GM12878 (cell line): ENCODE data around the gene PELI1. TPM values are rescaled to one million over a fixed set of nuclear protein-coding genes. Genes with fewer than 3 reads are reported as not detected.

Source experiments
- ATAC-seq: fragments of 200-7000 bp; cut with Tn5 transposase; 3 replicates; pipeline ENCODE4 v1.9.1; 2020; ENCODE audit warnings: mild to moderate bottlenecking, moderate library complexity
- BruUV-seq: library from RNA; stranded (reverse); fragments of 400-500 nt; replicated peaks from 2 replicates; lab custom pipeline; 2021; lab: Mats Ljungman, UMichigan
- CTCF ChIA-PET: fragments of 300-600 bp; sonication (Branson Sonifier 250); formaldehyde crosslinking; extraction: SDS; loops from one replicate; lab custom pipeline; 2021; ENCODE audit warnings: inconsistent platforms; lab: Yijun Ruan, JAX
- POLR2A ChIA-PET: fragments of 350-600 bp; formaldehyde crosslinking; extraction: SDS; loops from one replicate; lab custom pipeline; 2021; ENCODE audit warnings: inconsistent platforms; lab: Charles Lee
- RAD21 ChIA-PET: fragments of 300-600 bp; sonication (Branson Sonifier 250); formaldehyde crosslinking; loops from one replicate; lab custom pipeline; 2023; ENCODE audit warnings: antibody characterized with exemption; ENCODE audit not compliant: unreplicated experiment; lab: Charles Lee
- SMC1A ChIA-PET: fragments of 300-600 bp; sonication (Branson Sonifier 250); formaldehyde crosslinking; loops from one replicate; lab custom pipeline; 2023; ENCODE audit not compliant: unreplicated experiment, uncharacterized antibody; lab: Charles Lee
- DNase-seq: peaks from one replicate; pipeline ENCODE4 v3.0.0-alpha.2; 2011; ENCODE audit warnings: low read depth, low spot score
- FAIRE-seq: peaks from 3 replicates; lab custom pipeline; 2011; peaks lifted over from hg19 to GRCh38; lab: Jason Lieb, UNC
- H2AFZ ChIP-seq: 2 replicates; pipeline ENCODE4 v1.6.0; 2011; ENCODE audit warnings: low read depth, low read length, control low read depth; ENCODE audit not compliant: control insufficient read depth
- H3K27ac ChIP-seq: 2 replicates; pipeline ENCODE4 v1.5.1; 2011; ENCODE audit warnings: control low read depth; ENCODE audit not compliant: control insufficient read depth, insufficient read depth
- H3K27me3 ChIP-seq, 2 experiments: replicated peaks in 1 of 2; 2 replicates each; pipeline versions ENCODE4 v1.6.0 to v1.6.1; 2011; ENCODE audit warnings: low read length in 1 of 2; ENCODE audit not compliant: control insufficient read depth in 2 of 2, insufficient read depth in 2 of 2
- H3K36me3 ChIP-seq, 2 experiments: 2 replicates each; pipeline ENCODE4 v1.5.1; 2011; ENCODE audit warnings: low read length in 1 of 2; ENCODE audit not compliant: control insufficient read depth in 2 of 2, insufficient read depth in 2 of 2
- H3K4me1 ChIP-seq: 2 replicates; pipeline ENCODE4 v1.6.1; 2011; ENCODE audit warnings: mild to moderate bottlenecking, low read length, moderate library complexity, mixed read lengths; ENCODE audit not compliant: control insufficient read depth, insufficient read depth
- H3K4me2 ChIP-seq: 2 replicates; pipeline ENCODE4 v1.6.0; 2011; ENCODE audit warnings: control low read depth; ENCODE audit not compliant: control insufficient read depth, insufficient read depth
- H3K4me3 ChIP-seq: fragments of 200-600 bp; sonication (generic); 2 replicates; pipeline ENCODE4 v1.5.1; 2016
- H3K79me2 ChIP-seq: 2 replicates; pipeline ENCODE4 v1.6.0; 2011; ENCODE audit warnings: low read length; ENCODE audit not compliant: control insufficient read depth, insufficient read depth
- H3K9ac ChIP-seq: 2 replicates; pipeline ENCODE4 v1.8.0; 2011; ENCODE audit warnings: low read length, control low read depth, mixed read lengths; ENCODE audit not compliant: control insufficient read depth, insufficient read depth
- H3K9me3 ChIP-seq: replicated peaks from 3 replicates; pipeline ENCODE4 v1.5.1; 2011; ENCODE audit warnings: mild to moderate bottlenecking, low read length; ENCODE audit not compliant: control insufficient read depth, insufficient read depth
- H4K20me1 ChIP-seq: 2 replicates; pipeline ENCODE4 v1.6.0; 2011; ENCODE audit not compliant: control insufficient read depth, insufficient read depth
- BCL11A ChIP-seq: IDR thresholded peaks from 2 replicates; pipeline ENCODE4 v1.6.1; 2011; ENCODE audit warnings: low read depth, low read length
- BMI1 ChIP-seq: fragments of 450-650 bp; IDR thresholded peaks from 2 replicates; pipeline ENCODE4 v1.6.1; 2016; ENCODE audit warnings: mild to moderate bottlenecking, moderate library complexity, borderline replicate concordance
- ESRRA ChIP-seq: IDR thresholded peaks from 2 replicates; pipeline ENCODE4 v1.6.1; 2012; ENCODE audit warnings: mild to moderate bottlenecking, low read length, improper control_type of control experiment
- EZH2 ChIP-seq: IDR thresholded peaks from 2 replicates; pipeline ENCODE4 v1.6.1; 2012; ENCODE audit warnings: low read depth, mild to moderate bottlenecking, control low read depth, inconsistent platforms, low read length, borderline replicate concordance; ENCODE audit not compliant: control insufficient read depth
- GATAD2B ChIP-seq: fragments of 450-650 bp; conservative IDR thresholded peaks from 2 replicates; pipeline ENCODE4 v1.6.1; 2017; ENCODE audit warnings: low read depth, mild to moderate bottlenecking, moderate library complexity
- MTA3 ChIP-seq: IDR thresholded peaks from 2 replicates; pipeline ENCODE4 v1.6.1; 2012; ENCODE audit warnings: low read length, inconsistent platforms, borderline replicate concordance
- NR2C2 ChIP-seq: IDR thresholded peaks from 2 replicates; pipeline ENCODE4 v1.6.1; 2011; ENCODE audit warnings: borderline replicate concordance, low read depth; ENCODE audit not compliant: control insufficient read depth, insufficient read length
- POLR2AphosphoS5 ChIP-seq: IDR thresholded peaks from 2 replicates; pipeline ENCODE4 v1.6.1; 2011; ENCODE audit warnings: mild to moderate bottlenecking, low read length, inconsistent platforms
- SP1 ChIP-seq: IDR thresholded peaks from one replicate; pipeline ENCODE4 v1.6.1; 2011; ENCODE audit warnings: low read depth, low read length
- TCF3 ChIP-seq: IDR thresholded peaks from 2 replicates; pipeline ENCODE4 v1.6.1; 2012; ENCODE audit warnings: low read depth, mild to moderate bottlenecking, low read length, borderline replicate concordance; ENCODE audit not compliant: insufficient read depth
- ZNF24 ChIP-seq: fragments of 450-650 bp; IDR thresholded peaks from 2 replicates; pipeline ENCODE4 v1.6.1; 2017; ENCODE audit warnings: antibody characterized with exemption, mild to moderate bottlenecking
- ZNF274 ChIP-seq: IDR thresholded peaks from one replicate; pipeline ENCODE4 v1.8.0; 2011; ENCODE audit not compliant: insufficient read length, insufficient read depth
- in situ Hi-C: fragments of 300-500 bp; cut with MboI; formaldehyde crosslinking; loops from 9 replicates; pipeline ENCODE4 v1.14.3; 2018; ENCODE audit warnings: mixed read lengths
- intact Hi-C: fragments of 100-400 bp; cut with micrococcal nuclease; formaldehyde crosslinking; loops from one replicate; pipeline ENCODE4 v1.14.2; 2022; ENCODE audit not compliant: unreplicated experiment
- polyA plus RNA-seq, 11 experiments: library from polyadenylated mRNA; depleted of rRNA in 4 of 11; unstranded in 6 of 11; stranded (reverse) in 5 of 11; fragments of >200 nt; fragmentation: Nextera tagmentation in 4 of 11; fragmentation: Illumina TruSeq in 1 of 11; extraction: Ambion mirVana in 4 of 11; extraction: Trizol in 1 of 11; gene quantifications; 1 replicate in 1 of 11; 2 replicates in 10 of 11; pipeline versions ENCODE4 v1.2.1 to v1.2.3, GENCODE V29; 2011 to 2016; ENCODE audit warnings: inconsistent platforms in 2 of 11, missing spikeins in 2 of 11, low read depth in 1 of 11
- total RNA-seq, 4 experiments: library from RNA; depleted of rRNA in 3 of 4; stranded (reverse); fragments of >200 nt in 3 of 4; fragmentation: Illumina TruSeq in 1 of 4; extraction: Trizol in 1 of 4; gene quantifications; 2 replicates each; pipeline versions ENCODE4 v1.2.1 to v1.2.3, GENCODE V29; 2013 to 2021
- TF ChIP-seq, protein P1 (sequence below): fragments of 450-650 bp; IDR thresholded peaks from 2 replicates; pipeline ENCODE4 v1.6.1; 2018; ENCODE audit warnings: borderline replicate concordance, mild to moderate bottlenecking; ENCODE audit not compliant: partially characterized antibody
- TF ChIP-seq, protein P2 (sequence below): fragments of 450-650 bp; conservative IDR thresholded peaks from 2 replicates; pipeline ENCODE4 v1.6.1; 2017; ENCODE audit warnings: mild to moderate bottlenecking, moderate library complexity

PELI1 gene
- total and polyA plus RNA-seq, 10 of the 15 experiments (the other 5 are each of a cell fraction or from before 2014, with no cell fraction given): 12.1 to 92.0 (median 39.8) TPM

DNA sequence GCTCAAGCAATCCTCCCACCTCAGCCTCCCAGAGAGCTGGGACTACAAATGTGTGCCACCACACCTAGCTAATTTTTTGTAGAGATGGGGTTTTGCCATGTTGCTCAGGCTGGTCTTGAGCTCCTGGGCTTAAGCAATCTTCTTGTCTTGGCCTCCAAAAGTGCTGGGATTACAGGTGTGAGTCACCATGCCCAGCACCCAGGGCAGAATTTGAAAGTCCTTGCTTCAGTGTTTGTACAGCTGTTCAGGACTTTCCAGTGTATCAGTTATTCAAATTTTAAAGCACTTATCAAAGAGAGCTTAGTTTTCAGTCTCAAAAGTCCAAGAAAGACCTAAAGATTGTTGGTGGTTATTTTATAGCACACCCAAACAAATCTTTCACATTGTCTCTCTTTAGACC, 81.4 kb downstream of the PELI1 start:
- ATAC-seq (peak; percentile 71), DNase-seq (peak; percentile 31), FAIRE-seq (no peak)
- Histone ChIP-seq H3K36me3 (no peaks in the 10 kb centered on the region), H3K4me2 (peak overlapping the region; percentile 54), H4K20me1 (no peaks in the 10 kb centered on the region), H2AFZ (peak overlapping the region; percentile 3), H3K4me1 (peaks cover 24% of the 10 kb centered on the region; the same call in 1 of the 2 replicates), H3K79me2 (no peaks in the 10 kb centered on the region), H3K9me3 (no peaks in the 10 kb centered on the region), H3K9ac (no peak overlapping the region), H3K27me3 (no peaks in the 10 kb centered on the region), H3K4me3 (no peak overlapping the region), H3K27ac (peak overlapping the region; percentile 56)
- intact Hi-C loops (no loop called here), in situ Hi-C loops (no loop called here)
- SMC1A ChIA-PET: interaction anchor here (0.8 to 3.4 kb wide), 19 partner anchors 9 to 267 kb away, joined by 3 to 22 read pairs (median 3); no protein-coding TSS in a partner anchor
- RAD21 ChIA-PET: interaction anchor here (0.8 to 2.7 kb wide), 8 partner anchors 9 to 268 kb away, joined by 3 to 13 read pairs (median 4); no protein-coding TSS in a partner anchor
- CTCF ChIA-PET: interaction anchor here (1.0 to 1.5 kb wide), 8 partner anchors 8 to 425 kb away, joined by 3 to 5 read pairs (median 4); no protein-coding TSS in a partner anchor
- TF ChIP-seq ZNF24 (peak; percentile 82), NR2C2 (no peak)
- POLR2A ChIA-PET: interaction anchor here (0.8 to 1.0 kb wide), 3 partner anchors 38 to 80 kb away, joined by 3 to 4 read pairs (median 3); no protein-coding TSS in a partner anchor
- no TSS peak for BruUV-seq

DNA sequence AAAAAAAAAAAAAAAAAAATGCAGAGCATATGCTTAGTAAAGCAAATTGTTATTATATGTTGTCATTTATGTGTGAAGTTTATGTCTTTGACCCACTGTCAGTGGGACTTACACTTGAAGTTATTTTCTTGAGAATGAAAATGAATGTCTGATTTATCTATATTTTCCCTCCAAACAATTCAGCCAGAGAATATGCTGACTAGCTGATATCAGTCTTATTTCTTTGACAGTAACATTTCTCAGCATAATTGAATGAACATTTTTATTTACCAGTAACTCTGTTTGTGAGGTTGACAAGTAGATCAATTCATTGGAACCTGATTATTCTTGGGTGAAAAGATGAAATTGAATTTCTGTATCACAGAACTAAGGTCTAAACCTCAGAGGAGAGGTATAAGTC, 85.0 kb downstream of the PELI1 start:
- BruUV-seq: no TSS peak
- ChIA-PET SMC1A (interaction anchor here (0.9 to 1.4 kb wide), 2 partner anchors 24 to 238 kb away, joined by 3 read pairs; no protein-coding TSS in a partner anchor), CTCF (interaction anchor here (0.7 to 1.5 kb wide), 5 partner anchors 82 to 408 kb away, joined by 3 to 4 read pairs (median 3); no protein-coding TSS in a partner anchor), RAD21 (interaction anchor here (1.8 kb wide), 1 partner anchor 9 kb away, joined by 6 read pairs; no protein-coding TSS in a partner anchor), POLR2A (no interaction called here)
- in situ Hi-C loops: no loop called here
- H3K9me3 ChIP-seq: no peaks in the 10 kb centered on the region
- intact Hi-C loops: no loop called here
- H3K27ac ChIP-seq: no peak overlapping the region
- no peaks in the 10 kb centered on the region for H3K27me3 ChIP-seq
- no peak overlapping the region for H3K9ac ChIP-seq
- DNase-seq (no peak), FAIRE-seq (no peak), ATAC-seq (no peak)
- H3K4me3 ChIP-seq: no peak overlapping the region
- no peak overlapping the region for H2AFZ ChIP-seq
- H3K79me2 ChIP-seq: no peaks in the 10 kb centered on the region
- no peaks in the 10 kb centered on the region for H3K36me3 ChIP-seq
- H4K20me1 ChIP-seq: no peaks in the 10 kb centered on the region
- H3K4me1 ChIP-seq: peaks cover 21% of the 10 kb centered on the region
- no peak overlapping the region for H3K4me2 ChIP-seq
- no peak for TF ChIP-seq BCL11A
- TF ChIP-seq GATAD2B: no peak
- TF ChIP-seq, protein P1, sequence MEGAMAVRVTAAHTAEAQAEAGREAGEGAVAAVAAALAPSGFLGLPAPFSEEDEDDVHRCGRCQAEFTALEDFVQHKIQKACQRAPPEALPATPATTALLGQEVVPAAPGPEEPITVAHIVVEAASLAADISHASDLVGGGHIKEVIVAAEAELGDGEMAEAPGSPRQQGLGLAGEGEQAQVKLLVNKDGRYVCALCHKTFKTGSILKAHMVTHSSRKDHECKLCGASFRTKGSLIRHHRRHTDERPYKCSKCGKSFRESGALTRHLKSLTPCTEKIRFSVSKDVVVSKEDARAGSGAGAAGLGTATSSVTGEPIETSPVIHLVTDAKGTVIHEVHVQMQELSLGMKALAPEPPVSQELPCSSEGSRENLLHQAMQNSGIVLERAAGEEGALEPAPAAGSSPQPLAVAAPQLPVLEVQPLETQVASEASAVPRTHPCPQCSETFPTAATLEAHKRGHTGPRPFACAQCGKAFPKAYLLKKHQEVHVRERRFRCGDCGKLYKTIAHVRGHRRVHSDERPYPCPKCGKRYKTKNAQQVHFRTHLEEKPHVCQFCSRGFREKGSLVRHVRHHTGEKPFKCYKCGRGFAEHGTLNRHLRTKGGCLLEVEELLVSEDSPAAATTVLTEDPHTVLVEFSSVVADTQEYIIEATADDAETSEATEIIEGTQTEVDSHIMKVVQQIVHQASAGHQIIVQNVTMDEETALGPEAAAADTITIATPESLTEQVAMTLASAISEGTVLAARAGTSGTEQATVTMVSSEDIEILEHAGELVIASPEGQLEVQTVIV: no peak
- TF ChIP-seq, protein P2, sequence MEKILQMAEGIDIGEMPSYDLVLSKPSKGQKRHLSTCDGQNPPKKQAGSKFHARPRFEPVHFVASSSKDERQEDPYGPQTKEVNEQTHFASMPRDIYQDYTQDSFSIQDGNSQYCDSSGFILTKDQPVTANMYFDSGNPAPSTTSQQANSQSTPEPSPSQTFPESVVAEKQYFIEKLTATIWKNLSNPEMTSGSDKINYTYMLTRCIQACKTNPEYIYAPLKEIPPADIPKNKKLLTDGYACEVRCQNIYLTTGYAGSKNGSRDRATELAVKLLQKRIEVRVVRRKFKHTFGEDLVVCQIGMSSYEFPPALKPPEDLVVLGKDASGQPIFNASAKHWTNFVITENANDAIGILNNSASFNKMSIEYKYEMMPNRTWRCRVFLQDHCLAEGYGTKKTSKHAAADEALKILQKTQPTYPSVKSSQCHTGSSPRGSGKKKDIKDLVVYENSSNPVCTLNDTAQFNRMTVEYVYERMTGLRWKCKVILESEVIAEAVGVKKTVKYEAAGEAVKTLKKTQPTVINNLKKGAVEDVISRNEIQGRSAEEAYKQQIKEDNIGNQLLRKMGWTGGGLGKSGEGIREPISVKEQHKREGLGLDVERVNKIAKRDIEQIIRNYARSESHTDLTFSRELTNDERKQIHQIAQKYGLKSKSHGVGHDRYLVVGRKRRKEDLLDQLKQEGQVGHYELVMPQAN: no peak
- no peak for TF ChIP-seq POLR2AphosphoS5
- no peak for TF ChIP-seq EZH2
- TF ChIP-seq MTA3: no peak
- TF ChIP-seq ZNF274: no peak
- TF ChIP-seq SP1: no peak
- no peak for TF ChIP-seq ESRRA
- TF ChIP-seq BMI1: no peak
- TF ChIP-seq TCF3: no peak
